CD1c-positive myeloid dendritic cell (primary cell): ENCODE measurements around the gene BSN.
"Not testable (repeated sequence)": the region's sequence is repeated elsewhere in the genome, so short reads cannot be mapped to it uniquely, and the experiment has no call there.

Source experiments
- DNase-seq: peaks from one replicate; pipeline ENCODE4 v3.0.0-alpha.2; 2016; ENCODE audit errors: extremely low spot score

BSN gene

GRCh38 chr3:49673715-49674496, 119.6 kb downstream of the BSN start, which contains the start of gene APEH:
Gene APEH, plus strand, starts transcription at chr3:49674351. Its CDS starts 51 bp downstream, at chr3:49674402.
- peak; percentile 98 for DNase-seq

DNA sequence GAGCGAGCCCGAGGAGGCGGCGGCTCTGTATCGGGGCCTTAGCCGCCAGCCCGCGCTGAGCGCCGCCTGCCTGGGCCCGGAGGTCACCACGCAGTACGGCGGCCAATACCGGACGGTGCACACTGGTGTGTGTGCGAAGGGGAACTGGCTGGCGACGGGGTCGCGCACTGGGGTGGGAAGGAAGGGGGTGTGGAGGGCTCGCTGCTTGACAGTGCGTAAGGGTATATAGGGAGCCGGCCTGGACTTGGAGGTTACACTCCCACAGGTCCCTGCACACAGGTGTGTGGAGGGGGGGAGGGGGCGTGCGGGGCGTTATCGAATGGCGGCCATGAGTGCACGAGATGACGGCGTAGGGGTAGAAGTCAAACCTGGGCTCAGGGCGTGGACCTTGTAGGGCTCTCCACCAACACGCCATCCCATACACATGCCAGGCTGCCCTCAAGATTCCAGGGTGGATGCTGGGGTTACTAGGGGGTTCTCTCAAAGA, 120.3 kb downstream of the BSN start:
- no peak for DNase-seq

DNA sequence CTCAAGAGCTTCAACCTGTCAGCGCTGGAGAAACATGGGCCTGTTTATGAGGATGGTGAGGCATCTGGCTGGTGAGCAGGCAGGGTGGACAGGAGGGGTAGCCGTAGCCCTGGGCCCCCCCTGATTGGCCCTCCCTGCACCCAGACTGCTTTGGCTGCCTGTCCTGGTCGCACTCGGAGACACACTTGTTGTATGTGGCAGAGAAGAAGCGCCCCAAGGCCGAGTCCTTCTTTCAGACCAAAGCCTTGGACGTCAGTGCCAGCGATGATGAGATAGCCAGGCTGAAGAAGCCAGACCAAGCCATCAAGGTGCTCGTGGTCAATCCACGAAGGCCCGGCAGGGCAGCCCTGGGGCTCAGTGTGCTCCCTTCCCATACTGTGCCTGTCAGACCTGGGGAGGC, 121.6 kb downstream of the BSN start:
- no peak for DNase-seq

DNA sequence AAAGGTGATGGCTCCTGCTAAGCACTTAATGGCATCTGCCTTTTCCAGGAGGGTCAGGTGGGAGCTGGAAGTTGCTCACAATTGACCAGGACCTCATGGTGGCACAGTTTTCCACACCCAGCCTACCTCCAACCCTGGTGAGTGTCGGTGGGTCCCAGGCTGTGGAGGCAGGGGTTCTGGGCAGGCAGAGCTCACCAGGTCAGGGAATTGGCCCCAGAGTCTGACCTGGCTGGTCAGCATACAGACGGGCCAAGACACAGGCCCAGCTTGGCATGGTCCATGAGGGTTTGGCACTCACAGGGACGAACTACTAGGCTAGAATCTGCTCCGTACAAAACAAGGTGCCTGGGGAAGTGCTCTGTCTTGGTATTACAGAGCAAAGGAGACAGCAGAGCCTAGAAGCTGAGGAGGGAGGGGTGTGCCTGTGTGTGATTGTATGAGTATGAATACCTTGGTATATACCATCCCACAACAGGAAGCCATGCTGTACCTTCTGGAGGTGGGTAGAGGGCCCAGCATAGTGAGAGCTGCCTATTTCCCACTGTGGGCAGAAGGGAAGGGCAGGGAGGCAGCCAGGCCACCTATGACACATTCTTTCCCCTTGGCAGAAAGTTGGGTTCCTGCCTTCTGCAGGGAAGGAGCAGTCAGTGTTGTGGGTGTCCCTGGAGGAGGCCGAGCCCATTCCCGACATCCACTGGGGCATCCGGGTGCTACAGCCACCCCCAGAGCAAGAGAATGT, 126.4 kb downstream of the BSN start:
- DNase-seq: no peak

DNA sequence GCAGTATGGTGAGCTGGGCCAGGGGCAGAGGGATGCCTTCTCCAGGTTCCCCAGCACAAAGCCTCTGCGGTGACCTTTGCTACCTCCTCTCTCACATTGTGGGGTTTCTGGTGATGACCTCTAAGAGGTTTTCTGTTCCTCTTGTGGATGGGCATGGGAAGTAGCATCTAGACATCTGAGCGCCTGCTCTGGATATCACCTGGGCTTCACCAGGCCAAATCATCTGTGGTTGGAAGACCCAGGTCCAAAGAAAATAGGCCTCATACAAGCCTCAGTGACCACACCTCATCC, 126.9 kb downstream of the BSN start:
- no peak for DNase-seq

DNA sequence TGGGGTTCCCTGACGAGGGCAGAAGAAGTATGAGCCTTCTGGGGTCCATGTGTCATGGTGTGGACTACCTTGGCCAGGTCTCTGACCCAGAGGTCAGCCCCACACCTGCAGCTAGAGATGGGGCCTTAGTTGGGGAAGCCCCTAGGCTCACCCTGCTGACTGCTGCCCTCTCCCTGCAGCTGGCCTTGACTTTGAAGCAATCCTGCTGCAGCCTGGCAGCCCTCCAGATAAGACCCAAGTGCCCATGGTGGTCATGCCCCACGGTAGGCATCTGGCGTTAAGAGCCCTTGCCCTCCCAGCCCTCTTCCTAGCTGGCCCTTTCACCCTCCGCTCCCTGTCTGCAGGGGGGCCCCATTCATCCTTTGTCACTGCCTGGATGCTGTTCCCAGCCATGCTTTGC, 127.3 kb downstream of the BSN start:
- no peak for DNase-seq

DNA sequence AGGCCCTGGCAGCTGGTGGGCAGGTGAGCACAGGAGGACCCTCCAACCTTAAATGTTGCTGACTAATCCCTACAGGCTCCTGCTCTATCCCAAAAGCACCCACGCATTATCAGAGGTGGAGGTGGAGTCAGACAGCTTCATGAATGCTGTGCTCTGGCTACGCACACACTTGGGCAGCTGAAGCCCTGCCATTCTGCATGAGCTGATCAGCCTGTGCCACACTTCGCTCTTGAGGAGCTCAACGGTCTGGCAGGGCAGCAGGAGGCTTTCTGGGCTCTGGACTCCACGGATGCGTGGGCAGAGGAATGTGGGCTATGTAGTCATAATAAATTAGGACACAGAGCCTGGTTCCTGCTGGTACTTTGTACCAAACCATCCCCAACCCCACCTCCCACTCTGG, 128.9 kb downstream of the BSN start:
- DNase-seq: no peak

DNA sequence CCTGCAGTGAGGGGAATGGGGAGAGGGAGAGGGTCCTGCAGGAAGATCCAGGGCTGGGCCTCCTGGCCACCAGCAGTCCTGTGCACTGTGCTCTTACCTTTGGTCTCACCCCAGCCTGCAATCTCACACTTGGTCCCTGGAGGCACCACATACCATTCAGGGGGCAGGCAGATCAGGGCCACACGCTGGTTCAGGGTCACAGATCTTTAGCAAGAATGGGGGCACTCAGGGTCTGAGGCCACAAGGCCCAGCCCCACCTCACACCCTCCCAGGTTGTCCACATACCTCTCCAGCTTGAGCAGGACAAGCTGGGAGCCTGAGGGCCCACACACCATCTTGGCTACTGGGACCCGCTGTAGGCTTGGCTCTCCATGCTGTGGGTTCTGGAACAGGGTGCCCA, 130.2 kb downstream of the BSN start:
- DNase-seq: not testable (repeated sequence)

- not testable (repeated sequence) for DNase-seq
Observed at GRCh38 chr3:49685103-49685502, 130.8 kb downstream of the BSN start.

DNA sequence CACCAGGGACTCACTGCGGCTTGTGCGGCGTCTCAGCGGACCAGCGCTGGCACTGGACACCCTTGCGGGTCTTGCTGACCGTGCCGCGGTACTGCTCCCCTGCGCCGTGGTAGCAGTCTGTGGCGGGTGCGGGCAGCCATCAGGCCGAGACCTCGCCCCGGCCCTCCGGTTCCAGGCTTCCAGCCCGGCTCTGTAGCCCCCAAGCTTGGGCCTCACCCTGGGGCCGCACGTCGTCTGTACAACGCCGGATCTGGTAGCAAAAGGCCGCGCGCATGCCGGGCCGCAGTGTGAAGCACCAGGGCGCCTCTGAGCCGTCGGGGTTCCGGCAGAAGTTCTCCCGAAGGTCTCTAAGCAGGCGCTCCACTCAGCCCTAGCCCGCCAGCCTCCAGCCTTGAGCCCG, 131.6 kb downstream of the BSN start:
- not testable (repeated sequence) for DNase-seq

GRCh38 chr3:49686346-49686745, 132.1 kb downstream of the BSN start:
- DNase-seq: not testable (repeated sequence)

DNA sequence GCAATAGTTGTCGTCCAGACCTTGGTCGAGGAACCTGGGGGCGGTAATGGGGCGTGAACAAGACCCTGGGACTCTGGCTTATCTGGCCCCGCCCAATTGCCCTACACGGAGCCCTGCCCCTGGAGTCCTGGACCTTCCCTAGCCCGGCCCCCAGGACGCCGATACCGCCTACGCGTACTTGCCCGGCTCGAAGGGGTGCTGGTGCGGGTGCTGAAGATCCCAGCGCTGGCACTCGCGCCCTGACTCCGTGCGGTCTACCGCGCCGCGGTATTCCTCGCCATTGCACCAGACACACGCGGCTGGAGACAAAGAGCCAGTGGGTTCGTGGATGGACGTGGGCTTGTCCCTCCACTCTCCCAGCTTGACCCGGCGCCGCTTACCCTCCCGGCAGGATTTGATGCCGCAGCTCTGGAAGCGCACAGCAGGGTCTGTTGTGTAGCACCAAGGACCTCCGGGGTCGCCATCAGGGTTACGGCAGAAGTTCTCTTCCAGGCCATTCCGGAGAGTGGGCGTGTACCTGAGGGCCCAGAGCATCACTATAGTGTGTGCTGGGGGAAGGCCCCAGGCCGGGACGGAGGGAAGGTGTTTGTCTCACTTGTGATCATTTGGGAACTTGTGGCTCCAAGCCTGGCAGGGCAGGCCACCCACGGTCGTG, 132.6 kb downstream of the BSN start:
- peak; percentile 65 for DNase-seq

DNA sequence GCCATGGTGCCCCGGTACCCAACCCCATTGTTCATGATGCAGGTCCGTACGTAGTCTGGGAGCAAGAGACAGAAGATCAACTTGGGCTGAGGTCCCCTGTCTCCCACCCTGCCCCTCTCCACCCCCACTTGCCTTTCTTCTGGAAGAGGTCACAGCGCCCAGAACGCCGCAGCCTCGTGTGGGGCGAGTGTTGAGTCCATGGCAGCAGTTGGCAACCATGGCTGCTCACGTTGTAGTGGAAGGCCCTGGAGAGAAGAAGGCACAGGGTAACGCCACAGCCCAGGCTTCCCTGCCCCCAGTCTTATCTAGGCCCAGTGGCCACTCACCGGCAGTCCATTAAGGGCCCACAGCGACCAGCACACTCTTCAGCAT, 133.1 kb downstream of the BSN start:
- not testable (repeated sequence) for DNase-seq

GRCh38 chr3:49688338-49689045, 134.2 kb downstream of the BSN start:
- DNase-seq: not testable (repeated sequence)

DNA sequence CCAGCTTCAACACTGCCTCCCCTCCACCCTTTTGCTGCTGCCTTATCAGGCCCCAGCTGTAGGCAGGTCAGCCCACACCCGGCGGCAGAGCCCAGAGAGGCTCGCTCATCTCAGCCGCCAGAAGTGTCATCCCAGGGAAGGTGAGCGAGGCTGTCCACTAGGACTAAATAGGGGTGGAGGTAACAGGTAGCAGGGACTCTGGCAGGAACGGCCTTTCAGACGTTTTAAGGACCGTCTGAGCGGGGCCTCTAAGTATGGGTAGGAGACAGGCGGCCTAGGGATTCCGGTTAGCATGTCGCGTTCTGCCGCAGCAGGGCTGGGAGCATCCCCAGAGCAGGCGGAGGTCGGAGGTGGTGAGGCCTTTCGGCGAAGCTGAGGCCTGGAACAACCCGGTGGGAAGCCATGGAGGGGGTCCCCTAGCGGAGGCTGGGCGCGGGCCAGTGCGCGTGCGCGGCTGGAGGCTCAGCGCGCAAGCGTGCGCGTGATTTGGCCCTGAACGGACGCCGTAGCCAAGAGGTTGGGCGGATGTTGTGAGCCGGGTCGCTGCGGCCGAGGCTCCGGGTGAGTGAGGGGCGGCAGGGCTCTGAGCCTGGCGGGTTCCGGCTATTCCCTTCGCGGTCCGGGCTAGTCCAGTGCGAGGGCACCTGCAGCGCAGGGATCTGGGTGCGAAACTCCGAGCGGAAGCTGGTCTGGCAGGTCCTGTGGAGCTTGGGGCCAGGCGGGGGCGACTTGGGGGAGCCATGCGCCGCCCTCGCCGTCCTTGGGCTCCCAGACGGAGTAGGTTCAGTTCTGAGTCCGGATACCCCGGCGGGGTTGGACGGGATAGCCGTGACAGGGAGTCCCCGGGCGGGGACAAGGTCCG, 135.0 kb downstream of the BSN start, which contains the start of the genes MST1 and RNF123:
MST1 (minus strand) TSS at position 429 of the 862 bp plus-strand sequence. CDS start 783 bp downstream, outside the sequence.
RNF123 (plus strand) TSS at position 512 of the 862 bp plus-strand sequence. CDS start 1,609 bp downstream, outside the sequence.
- peak; percentile 95 for DNase-seq

- DNase-seq: not testable (repeated sequence)
Observed at GRCh38 chr3:49689908-49690624, 135.8 kb downstream of the BSN start.

DNA sequence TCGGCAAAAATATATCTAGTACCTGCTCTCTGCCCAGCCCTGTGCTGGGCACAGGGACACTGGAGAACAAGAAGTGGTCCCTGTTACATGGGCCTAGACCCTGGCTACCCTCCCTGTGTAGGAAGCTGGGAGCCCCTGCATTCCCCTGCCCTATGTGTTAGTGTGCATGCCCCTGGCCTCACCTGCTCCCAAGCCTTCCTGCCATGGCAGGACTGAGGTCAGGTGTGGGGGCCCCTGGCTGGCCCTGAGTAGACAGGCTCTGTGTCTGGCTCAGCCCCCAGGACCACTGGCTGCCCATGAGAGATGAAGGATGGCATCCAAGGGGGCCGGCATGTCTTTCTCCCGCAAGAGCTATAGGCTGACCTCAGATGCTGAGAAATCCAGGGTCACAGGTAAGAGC, 136.6 kb downstream of the BSN start:
- DNase-seq: not testable (repeated sequence)

GRCh38 chr3:49691481-49691880, 137.2 kb downstream of the BSN start:
- DNase-seq: not testable (repeated sequence)

DNA sequence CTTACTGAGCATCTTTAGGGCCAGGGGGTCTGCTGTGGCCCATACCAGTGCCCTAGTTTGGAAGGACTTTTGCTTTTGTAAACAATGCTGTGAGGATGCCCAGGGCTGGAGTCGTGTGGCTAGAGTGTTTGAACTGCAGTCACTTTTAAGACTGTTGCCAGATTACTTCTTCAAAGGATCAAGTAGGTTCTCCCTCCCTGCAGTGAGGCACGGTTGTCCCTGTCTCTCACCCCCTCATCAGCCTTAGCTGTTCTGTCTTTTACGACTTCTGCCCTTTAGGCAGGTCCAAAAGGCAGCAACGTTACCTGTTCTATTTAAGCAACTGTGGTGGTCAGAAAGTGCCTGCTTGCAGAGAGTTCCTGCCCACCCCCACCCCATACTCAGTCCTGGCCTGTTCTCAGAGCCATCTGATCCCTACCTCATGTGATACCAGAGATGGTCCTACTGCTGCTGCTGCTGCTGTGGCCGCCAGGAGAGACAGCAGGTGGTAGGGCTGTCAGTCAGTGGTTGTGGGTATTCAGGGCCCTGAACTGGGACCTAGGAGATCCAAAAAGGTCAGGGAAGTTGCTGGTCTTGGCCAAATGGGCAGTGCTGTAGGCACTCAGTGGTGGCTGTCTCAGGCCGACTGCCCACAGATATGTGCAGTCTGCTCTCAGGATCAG, 140.3 kb downstream of the BSN start:
- DNase-seq: not testable (repeated sequence)
